ENCODE data around the gene KRT84.

KRT84 gene

DNA sequence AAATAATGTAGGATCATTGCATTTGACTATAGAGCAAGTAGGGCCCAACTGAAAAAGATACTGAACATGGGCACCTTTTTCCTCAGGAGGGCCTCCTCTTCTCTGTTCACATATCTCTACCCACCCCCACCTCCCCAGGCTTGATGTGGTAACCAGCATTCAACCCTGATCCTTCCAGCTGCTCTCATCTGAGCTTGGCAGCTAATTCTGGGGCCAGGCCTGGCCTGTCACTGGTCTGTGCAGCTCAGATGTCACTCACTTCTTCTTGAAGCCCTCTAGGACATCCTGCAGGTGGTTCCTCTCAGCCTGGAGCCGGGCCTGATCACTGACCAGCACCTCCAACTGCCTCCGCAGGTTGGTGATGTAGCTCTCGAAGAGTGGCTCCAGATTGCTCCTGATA lies 2.1 kb downstream of the KRT84 start:
- no peak for DNase-seq (ENCODE audit: low spot score)

DNA sequence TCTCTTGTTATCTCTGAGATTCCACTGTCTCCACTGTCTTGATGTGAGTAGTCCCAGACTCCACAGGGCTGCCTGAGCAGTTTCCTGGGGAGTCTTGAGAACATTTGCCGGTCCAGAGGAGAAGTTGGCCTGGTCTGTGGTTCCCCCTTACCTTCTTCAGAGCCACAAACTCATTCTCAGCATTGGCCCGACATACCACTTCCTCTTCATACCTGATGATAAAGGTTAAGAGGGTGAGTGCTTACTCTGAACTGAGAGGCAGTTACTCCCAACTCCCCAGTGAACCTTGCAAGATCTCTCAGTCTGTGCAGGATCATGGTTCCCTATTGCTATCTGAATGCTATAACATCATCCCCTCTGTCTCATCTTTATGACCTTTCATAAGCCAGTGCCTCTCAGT lies 2.6 kb downstream of the KRT84 start:
- DNase-seq (ENCODE audit: low spot score): no peak

DNA sequence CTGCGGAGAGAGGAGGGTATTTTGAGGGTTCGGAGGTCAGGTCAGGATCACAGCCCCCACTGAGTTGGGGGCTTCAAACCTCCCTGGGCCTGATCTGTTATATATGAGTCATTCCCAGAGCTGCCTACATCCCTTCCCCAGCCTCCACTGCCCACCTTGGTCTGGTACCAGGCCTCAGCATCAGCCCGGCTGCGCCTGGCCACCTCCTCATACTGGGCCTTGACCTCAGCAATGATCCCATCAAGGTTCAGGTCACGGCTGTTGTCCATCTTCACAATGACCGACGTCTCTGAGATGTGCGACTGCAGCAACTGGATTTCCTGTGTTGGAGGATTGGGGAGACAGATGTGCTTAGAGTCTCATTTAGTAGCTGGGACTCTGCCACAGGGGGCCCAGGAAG lies 4.2 kb downstream of the KRT84 start:
- no peak for DNase-seq (ENCODE audit: low spot score)

DNA sequence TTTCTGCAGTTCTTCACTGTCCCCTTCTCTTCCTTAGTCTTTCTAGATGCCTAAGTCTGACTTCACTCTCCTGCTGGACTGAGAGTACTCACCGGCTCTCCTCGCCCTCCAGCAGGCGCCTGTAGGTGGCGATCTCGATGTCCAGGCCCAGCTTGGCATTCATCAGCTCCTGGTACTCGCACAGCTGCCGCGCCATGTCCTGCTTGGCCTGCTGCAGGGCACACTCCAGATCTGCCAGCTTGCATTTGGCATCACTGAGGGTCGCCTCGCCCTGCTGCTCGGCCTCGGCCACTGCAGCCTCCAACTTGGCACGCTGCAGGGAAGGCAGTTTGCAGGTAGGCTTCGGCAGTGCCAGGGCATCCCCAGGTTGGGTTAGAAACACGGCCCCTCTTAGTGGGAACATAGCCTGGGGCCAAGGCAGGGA lies 5.2 kb downstream of the KRT84 start:
- DNase-seq (ENCODE audit: low spot score): peak; percentile 37

DNA sequence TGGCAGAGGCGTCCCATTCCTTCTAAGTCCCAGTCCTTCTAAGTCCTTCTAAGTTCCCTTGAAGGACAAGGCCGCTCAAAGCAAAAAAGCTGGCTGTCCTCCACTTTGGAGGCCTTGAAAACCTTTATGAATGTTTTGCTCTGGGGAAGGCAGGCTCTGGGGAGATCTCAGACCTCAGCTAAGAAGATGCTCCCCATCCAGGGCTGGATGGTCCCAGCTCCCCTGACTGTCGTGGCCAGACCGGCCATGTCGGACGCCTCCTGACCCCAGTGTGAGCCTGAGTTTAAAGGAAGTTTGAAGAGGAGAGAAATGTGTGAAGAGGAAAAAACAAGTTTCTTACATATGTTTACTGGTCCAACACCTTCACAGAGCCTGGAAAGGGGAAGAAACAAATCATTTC lies 5.9 kb downstream of the KRT84 start:
- no peak for DNase-seq (ENCODE audit: low spot score)

DNA sequence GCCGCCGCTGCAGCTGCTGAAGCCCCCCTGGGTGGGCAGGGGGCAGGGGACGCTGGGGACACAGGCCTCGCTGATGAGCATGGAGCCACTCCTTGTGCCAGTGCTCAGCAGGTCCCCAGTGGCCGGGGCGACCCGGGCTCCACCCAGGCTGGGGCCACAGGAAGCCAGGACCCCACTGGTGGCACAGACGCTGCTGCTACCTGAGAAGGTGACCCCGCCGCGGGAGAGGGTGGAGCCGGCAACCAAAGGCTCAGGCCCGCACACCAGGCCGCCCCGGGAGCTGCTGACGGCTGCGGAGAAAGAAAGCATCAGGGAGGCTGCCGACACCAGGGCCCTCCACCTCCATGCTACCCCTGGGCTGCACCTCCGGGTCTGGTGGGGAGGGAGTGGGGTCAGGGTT lies 7.4 kb downstream of the KRT84 start:
- no peak for DNase-seq (ENCODE audit: low spot score)

DNA sequence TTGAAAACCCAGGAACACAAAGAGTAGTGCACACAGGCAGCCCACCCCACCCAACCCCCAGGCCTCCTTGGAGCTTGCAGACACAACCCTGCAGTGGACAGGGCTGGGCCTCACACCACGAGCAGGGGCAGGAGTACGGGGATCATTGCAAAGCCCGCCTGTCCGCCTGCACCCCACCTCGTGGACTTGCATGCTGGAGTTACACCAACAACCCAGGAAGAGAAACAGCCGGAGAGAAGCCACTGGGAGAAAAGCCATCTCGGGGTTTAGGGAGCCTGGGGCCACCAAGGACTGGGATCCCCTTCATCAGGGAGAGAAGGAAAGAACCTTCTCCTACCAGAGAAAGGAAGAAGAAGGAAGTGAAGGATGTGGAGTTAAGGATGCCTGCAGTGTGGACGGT lies 8.2 kb downstream of the KRT84 start:
- no peak for DNase-seq (ENCODE audit: low spot score)

DNA sequence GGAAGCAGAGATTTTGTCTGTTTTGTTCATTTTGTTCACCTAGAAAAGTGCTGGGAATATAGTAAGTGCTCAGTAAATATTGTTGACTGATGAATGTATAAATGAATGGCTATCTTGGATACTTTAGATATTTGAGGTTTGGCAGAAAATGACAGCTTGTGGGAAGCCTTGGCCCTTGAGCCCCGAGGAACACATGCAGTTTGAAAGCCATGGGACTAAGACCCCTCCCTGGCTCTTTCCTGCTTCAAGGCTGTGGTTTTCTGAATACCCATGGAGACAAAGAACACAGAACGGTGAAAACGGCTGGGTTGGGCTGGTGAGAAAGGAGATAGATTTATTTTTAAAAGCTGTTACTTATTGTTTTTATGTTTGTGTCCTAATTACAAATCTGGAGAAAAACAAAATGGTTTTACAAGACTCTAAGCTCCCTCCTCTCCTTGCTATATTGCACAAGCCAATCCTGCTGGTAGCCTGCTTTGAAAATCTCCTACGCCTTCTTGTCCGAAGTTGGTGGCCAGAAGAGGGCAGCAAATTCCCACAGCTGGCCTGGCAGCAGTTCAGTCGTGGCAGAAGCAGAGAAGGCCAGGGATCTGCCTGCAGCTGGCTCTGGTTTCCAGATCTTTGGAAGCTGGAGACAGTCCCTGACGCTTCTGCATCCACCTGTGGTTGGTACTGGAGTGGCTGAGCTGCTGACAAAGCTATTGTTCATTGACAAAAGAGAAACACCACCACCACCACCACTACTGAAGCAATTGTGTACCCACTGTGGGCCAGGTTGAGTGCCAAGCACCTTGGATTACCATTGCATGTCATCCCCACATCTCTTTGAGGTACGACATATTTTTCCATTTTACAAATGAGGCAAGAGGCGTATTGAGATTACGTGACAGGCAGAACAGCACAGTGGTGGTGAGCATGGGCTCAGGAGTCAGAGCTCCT lies 13.0 kb downstream of the KRT84 start:
- DNase-seq (ENCODE audit: low spot score): peak; percentile 95

DNA sequence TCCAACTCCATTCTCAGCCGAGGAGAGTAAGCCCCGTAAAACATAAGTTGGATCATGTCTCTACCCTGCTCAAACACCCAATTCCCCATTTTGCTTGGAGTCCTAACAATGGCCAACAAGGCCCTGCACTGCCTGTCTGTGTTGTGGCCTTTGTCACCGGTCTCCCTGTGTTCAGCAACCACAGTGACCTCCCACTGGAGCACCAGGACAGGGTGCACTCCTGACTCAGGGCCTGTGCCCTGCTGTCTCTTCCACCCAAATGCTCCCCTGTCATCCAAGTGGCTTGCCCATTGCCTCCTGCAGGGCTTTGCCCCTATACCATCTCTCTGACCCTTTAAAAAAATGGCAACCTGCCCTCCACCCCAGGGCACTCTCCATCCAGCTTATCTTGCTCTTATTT lies 13.7 kb downstream of the KRT84 start:
- no peak for DNase-seq (ENCODE audit: low spot score)

DNA sequence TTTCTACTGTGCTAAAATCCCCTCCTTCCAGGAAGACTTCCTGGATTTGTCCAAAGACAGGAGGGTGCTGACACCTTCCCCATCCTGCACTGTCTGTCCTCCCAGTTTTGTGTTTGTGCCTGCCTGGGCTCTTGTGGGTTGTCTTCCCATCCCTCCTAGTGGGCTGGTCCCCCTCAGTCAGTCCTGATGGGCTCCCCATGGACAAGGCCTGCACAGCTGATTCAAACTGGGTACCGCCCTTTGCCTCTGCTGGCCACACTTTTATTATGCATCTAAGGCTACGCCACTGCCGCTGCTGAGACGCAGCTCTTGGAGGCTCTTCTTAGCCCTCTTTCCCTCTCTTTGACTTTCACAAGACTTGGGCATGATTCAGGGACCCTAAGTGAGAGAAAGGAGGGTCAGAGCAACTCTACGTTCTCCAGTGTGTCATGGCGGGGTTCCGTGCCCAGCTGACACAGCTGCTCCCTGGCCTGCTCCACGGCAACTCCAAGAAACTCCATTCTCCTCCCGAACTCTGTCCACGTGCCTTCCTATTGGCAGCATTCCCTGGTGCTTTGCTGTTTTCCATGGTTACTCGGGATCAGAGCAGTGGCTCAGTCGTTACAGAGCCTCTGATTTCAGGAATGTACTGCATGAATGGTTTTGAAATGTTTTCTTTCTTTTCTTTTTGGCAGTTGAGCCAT lies 14.4 kb downstream of the KRT84 start:
- DNase-seq (ENCODE audit: low spot score): peak; percentile 89

DNA sequence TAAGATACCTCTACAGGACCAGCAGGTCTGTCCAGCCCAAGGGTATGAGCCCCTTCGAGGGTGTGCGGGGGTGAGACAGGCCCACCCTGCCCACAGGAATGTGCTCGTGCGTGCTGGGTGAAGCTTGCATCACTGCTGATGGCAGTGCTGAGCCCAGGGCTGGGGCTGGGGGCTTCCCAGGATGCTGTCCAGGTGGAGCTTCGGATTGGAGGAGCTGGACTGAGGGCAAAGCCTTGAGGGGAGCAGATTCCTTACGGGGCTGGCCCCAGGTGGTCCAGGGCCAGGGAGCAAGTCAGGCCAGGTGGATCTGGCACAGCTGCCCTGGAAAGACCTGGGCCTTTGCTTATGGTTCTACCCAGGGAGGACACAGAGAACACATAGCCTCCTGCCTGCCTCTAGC lies 15.6 kb downstream of the KRT84 start:
- no peak for DNase-seq (ENCODE audit: low spot score)

DNA sequence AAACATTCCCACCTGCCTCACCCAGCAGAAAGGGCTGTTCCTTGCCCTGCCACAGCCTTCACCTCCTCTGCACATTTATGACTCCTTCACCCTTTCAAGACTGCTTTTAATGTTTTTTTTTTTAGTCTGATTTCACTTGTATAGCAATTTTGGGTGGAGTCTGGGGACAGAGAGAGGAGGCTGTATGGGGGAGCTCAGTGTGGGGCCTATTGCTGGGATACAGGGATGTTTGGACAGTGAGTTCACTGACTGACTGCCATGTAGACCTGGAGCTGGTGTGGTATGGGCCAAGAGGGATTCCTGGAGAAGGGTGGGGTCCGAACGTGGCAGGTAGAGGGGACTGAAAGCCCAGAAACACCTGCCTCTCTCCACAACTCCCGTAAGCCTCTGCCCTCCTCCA lies 16.2 kb downstream of the KRT84 start:
- DNase-seq (ENCODE audit: low spot score): peak; percentile 58

DNA sequence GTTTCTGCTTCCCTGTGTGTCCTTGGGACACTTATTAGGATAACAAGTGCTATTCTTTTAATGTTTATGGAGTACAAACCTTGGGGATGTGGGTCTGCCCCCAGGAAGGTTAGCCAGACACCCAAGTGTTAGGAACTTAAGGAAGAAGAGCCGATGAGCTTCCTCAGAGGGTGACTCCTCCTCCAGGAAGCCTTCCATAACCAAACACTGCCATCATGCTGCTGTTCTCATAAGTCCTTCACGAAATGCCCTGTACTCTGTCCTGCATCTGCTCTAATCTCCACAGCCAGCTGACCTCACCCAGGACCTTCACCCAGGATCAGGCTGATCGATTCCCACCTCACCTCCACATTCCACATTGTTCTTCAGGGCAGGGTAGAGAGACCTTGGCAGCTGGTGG lies 16.9 kb downstream of the KRT84 start:
- DNase-seq (ENCODE audit: low spot score): no peak

DNA sequence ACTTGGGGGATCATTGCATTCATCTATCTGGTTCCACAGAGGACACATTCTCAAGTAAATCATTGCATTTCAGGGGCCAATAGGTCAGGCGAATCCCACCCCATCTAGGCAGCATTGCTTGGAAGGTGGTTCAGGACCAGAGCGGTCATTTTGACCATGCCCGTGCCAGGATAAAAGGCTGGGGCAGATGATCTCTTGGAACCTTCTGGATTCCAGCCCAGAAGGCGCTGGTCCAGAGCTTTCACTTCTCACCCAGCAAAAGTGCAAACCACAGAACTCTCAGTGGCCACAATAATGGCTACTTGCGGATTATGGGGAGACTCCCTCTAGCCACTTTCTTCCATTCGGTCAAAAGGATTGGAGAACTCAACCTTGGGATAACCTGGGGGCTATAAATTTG lies 17.6 kb downstream of the KRT84 start:
- no peak for DNase-seq (ENCODE audit: low spot score)

DNA sequence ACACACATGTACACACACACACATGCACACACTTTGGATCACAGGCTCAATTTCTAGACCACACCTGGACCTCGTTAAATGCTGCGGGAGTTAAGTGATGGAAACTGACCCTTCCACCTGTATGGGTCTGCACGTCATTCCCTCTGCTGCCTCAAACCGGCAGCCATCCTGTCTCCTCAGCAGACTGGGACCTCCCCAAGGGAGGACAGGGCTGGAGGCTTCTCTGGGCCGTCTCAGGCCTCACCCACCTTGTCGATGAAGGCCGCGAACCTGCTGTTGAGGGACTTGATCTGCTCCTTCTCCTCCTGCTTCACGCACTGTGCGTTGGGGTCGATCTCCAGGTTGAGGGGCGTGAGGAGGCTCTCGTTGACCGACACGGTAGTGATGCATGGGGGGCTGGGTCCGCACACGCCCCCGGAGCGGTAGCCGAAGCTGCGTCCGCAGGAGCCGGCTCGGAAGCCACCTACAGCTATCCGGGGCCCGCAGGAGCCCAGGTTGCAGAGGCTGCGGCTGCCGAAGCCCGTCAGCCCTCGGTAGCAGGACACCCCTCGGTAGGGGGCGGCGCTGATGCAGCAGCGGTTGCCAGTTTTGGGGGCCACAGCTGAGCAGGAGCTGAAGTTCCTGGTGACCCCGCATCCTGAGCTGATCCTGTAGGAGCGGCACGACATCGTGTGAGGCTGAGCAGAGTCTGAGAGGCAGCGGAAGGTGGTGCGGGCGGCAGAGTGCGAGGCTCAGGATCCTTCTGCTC lies 18.5 kb downstream of the KRT84 start, which contains the start of gene KRT85:
TSS of gene KRT85 (minus strand) at position 744 of the 748 bp plus-strand sequence. CDS start at position 668, 76 bp downstream.
- no peak for DNase-seq (ENCODE audit: low spot score)

DNA sequence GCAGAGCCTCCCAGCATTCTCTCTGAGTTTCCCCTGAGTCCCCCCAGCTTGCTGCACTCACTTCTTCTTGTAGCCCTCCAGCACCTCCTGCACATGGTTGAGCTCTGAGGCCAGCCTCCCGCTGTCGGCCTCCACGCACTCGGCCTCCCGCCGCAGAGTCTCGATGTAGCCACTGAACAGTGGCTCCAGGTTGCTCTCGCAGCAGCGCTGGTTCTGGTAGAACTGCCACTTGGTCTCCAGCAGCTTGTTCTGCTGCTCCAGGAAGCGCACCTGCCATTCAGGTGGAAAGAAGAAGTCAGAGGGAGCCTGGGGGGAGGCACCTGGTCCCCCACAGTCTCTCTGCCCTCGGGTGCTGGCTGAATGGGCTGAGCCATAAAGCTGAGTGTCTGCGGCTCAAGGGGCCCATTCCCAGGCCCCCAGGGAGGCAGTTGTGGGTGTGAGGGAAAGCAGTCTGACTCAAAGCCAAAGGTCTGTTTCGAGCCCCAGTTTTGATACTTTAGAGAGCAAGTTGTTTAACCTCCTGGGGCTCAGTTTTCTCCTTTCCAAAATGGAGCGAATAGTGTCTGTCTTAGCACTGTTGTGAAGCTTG lies 20.5 kb downstream of the KRT84 start:
- DNase-seq (ENCODE audit: low spot score): no peak

DNA sequence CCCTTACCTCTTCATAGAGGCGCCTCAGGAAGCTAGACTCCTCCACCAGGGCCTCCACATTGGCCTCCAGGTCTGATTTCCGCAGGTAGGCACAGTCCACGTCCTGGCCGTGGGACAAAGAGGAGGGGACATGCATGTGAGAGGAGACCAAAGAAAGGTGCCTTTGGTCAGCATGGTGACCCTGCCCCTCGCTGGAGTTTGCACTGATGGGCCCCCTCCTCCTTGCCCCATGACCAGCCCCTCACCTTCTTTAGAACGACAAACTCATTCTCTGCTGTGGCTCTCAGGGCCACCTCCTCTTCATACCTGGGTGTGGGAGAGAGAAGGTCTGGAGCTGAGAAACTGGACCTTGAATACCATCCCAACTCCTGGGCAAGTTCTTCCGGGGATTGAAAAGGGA lies 21.4 kb downstream of the KRT84 start:
- DNase-seq (ENCODE audit: low spot score): no peak

DNA sequence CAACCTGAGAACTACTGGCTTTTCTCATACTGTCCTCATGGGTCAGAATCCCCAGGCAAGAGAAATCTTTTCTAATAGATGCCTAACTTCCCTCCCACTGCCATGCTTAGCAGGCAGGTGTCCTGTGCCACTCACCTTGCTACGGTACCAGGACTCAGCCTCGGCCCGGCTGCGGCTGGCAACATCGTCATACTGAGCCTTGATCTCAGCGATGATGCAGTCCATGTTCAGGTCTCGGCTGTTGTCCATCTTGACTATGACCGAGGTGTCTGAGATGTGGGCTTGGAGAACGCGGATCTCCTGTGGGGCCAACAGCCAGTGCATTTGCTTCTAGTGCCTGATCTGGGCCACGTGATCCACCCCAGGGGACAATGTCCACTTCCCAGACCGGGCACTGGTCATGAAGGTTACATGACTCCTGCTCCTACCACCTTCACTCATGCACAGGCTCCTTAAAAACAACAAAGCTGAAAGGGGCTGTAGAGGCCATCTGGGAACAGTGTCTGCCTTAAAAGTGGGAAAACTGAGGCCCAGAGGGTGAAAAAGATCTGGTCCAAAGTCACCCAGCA lies 22.3 kb downstream of the KRT84 start:
- no peak for DNase-seq (ENCODE audit: low spot score)

DNA sequence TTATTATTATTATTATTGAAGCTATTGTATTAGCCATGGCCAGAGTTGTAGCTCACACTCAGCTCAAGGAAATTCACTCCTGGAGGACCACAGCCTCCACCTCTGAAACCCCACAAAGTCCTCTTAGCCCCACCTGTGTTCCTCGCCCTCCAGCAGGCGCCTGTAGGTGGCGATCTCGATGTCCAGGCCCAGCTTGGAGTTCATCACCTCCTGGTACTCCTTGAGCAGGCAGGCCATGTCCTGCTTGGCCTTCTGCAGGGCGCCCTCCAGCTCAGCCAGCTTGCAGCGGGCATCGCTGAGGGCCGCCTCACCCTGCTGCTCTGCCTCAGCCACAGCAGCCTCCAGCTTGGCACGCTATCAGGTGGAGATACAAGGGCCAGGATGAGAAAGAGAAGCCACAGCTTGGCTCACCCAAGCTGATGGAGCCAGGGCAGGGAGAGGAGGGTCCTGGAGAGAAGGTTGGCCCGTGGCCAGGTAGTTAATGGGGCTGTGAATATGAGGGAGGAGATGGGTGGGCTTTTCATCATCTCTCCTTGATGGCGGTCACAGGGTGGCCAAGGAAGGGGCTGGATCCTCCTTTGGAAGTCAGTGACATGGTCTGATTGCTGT lies 23.2 kb downstream of the KRT84 start:
- DNase-seq (ENCODE audit: low spot score): no peak

DNA sequence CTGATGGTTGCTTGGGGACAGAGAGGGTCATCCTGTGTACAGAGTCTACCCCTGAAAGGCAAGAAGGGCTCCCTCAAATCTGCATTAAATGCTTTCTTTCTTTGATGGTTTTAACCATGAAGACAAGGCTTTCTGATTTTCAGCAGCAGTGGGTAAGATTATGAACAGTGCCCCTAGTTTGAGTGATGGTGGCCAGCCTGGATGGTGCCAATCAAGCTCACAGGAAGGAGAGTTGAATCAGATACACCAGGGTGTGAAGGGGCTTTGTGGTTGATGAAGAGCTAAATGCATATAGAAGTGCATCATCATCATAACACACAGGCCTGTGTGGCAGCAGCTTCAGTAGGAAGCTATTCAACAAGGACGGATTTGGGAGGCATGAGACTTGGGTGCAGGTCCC lies 23.9 kb downstream of the KRT84 start:
- DNase-seq (ENCODE audit: low spot score): no peak

DNA sequence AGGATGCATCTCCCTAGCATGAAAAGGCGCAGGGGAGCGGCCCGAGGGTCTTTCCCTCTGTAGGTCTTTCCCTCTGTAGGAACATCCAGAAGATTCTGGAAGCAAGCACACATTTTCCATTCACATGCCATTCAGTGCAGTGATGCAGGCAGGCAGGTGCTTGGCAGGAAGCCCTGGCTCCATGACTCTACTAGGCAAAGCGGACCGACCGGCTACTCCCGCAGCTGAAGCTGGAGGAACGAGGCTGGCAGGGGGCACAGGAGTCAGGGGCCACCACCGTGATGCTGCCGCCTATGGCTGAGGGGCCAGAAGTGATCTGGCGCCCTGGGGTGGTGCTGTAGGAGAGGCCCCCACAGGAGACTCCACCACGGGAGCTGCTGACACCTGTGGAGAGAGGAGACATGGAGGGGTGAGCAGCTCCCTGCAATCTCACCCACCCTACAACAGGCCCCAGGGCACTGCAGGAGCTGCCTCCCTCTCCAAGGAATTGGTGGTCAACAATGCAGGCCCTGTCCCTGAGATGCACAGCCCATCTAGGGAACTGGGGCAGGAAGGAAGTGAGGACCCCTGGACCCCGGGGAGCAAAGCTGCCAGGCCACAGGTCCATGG lies 24.7 kb downstream of the KRT84 start:
- no peak for DNase-seq (ENCODE audit: low spot score)
